CD4-positive, alpha-beta T cell (primary cell): ENCODE measurements around the gene UGT3A2. TPM values are rescaled to one million over a fixed set of nuclear protein-coding genes. Genes with fewer than 3 reads are reported as not detected.

Source experiments
- ATAC-seq: fragments of 200-7000 bp; cut with Tn5 transposase; one replicate; pipeline ENCODE4 v1.10.0; 2022; ENCODE audit warnings: mild to moderate bottlenecking; ENCODE audit not compliant: poor library complexity
- CTCF ChIA-PET: fragments of 350-600 bp; sonication (Branson Sonifier 250); formaldehyde crosslinking; loops from one replicate; lab custom pipeline; 2021; ENCODE audit warnings: antibody characterized with exemption, inconsistent platforms; lab: Charles Lee
- POLR2A ChIA-PET: fragments of 350-600 bp; sonication (Branson Sonifier 250); formaldehyde crosslinking; loops from one replicate; lab custom pipeline; 2021; ENCODE audit warnings: antibody characterized with exemption, inconsistent platforms; lab: Charles Lee
- DNase-seq, 14 experiments: peaks; one replicate each; pipeline ENCODE4 v3.0.0-alpha.2; 2013 to 2020; ENCODE audit warnings: mixed read lengths in 2 of 14
- H3K27ac ChIP-seq, 2 donors: one replicate each; pipeline versions ENCODE4 v1.5.1 to v1.7.0; 2013; ENCODE audit warnings: low read length in 2 of 2, low read depth in 1 of 2, mild to moderate bottlenecking in 1 of 2
- H3K27me3 ChIP-seq, 2 experiments: 1 replicate in 1 of 2; 2 replicates in 1 of 2; pipeline versions ENCODE4 v1.6.1 to v1.7.0; 2013; ENCODE audit warnings: low read length in 2 of 2, control low read depth in 1 of 2, mild to moderate bottlenecking in 1 of 2, moderate library complexity in 1 of 2; ENCODE audit not compliant: insufficient read depth in 2 of 2, control insufficient read depth in 1 of 2
- H3K36me3 ChIP-seq: one replicate; pipeline ENCODE4 v1.6.1; 2013; ENCODE audit warnings: low read length, control low read depth; ENCODE audit not compliant: insufficient read depth
- H3K4me1 ChIP-seq: one replicate; pipeline ENCODE4 v1.6.1; 2013; ENCODE audit warnings: low read length, control low read depth; ENCODE audit not compliant: insufficient read depth
- H3K4me3 ChIP-seq: one replicate; pipeline ENCODE4 v1.5.1; 2013; ENCODE audit warnings: mild to moderate bottlenecking, low read length, moderate library complexity
- H3K9me3 ChIP-seq, 2 experiments: 1 replicate in 1 of 2; 2 replicates in 1 of 2; pipeline versions ENCODE4 v1.6.1 to v1.7.0; 2013; ENCODE audit warnings: low read length in 2 of 2, mild to moderate bottlenecking in 2 of 2, control low read depth in 1 of 2, moderate library complexity in 1 of 2; ENCODE audit not compliant: control insufficient read depth in 1 of 2, insufficient read depth in 1 of 2
- H3K27ac Mint-ChIP-seq: one replicate; pipeline ENCODE4 v1.8.0; 2020; ENCODE audit warnings: mixed read lengths
- H3K27me3 Mint-ChIP-seq: one replicate; pipeline ENCODE4 v1.8.0; 2021; ENCODE audit warnings: mixed read lengths
- H3K36me3 Mint-ChIP-seq: one replicate; pipeline ENCODE4 v1.8.0; 2021; ENCODE audit warnings: low read depth, mixed read lengths
- H3K4me1 Mint-ChIP-seq: one replicate; pipeline ENCODE4 v1.8.0; 2021; ENCODE audit warnings: low read depth, mixed read lengths
- H3K4me3 Mint-ChIP-seq: one replicate; pipeline ENCODE4 v1.8.0; 2020; ENCODE audit warnings: mild to moderate bottlenecking, mixed read lengths
- H3K9me3 Mint-ChIP-seq: one replicate; pipeline ENCODE4 v1.8.0; 2020; ENCODE audit warnings: mixed read lengths
- intact Hi-C, 2 experiments: fragments of 100-400 bp; cut with DNase I in 1 of 2; cut with micrococcal nuclease in 1 of 2; formaldehyde crosslinking; loops; one replicate each; pipeline versions ENCODE4 v1.15.1 to v1.9.0; 2023 to 2025; cut with DNase I, micrococcal nuclease
- total RNA-seq, 174 experiments: library from RNA in 2 of 174; stranded (reverse) in 2 of 174; gene quantifications; one replicate each; pipeline ENCODE4 v1.2.3 and lab custom pipeline; 2021 to 2026
- TF ChIP-seq, protein P1 (sequence below): fragments of 200-600 bp; IDR thresholded peaks from one replicate; pipeline ENCODE4 v1.8.0; 2022; ENCODE audit warnings: antibody characterized with exemption, mild to moderate bottlenecking

The UGT3A2 gene
- total RNA-seq, 2 experiments from 2014 or later = not detected

DNA sequence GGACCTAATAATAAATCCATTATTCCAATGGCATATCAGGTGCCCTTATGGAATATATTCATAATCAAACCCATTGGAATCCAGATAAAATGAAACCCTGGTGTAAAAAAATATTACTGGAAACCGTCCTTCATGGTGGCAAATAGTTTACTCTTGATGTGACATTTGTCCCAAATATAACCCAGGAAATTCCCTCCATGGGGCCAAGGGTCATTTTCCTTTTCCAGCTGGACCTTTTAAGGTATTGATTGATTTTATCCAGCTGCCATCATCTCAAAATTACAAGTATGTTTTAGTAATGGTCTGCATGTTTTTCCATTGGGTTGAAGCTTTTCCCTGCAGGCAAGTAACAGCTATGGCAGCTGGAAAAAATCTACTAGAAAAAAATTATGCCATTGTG lies 67.1 kb downstream of the UGT3A2 start:
- TF ChIP-seq, protein P1, sequence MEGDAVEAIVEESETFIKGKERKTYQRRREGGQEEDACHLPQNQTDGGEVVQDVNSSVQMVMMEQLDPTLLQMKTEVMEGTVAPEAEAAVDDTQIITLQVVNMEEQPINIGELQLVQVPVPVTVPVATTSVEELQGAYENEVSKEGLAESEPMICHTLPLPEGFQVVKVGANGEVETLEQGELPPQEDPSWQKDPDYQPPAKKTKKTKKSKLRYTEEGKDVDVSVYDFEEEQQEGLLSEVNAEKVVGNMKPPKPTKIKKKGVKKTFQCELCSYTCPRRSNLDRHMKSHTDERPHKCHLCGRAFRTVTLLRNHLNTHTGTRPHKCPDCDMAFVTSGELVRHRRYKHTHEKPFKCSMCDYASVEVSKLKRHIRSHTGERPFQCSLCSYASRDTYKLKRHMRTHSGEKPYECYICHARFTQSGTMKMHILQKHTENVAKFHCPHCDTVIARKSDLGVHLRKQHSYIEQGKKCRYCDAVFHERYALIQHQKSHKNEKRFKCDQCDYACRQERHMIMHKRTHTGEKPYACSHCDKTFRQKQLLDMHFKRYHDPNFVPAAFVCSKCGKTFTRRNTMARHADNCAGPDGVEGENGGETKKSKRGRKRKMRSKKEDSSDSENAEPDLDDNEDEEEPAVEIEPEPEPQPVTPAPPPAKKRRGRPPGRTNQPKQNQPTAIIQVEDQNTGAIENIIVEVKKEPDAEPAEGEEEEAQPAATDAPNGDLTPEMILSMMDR = no peak
- Histone ChIP-seq H3K4me3 (no peak overlapping the region), H3K9me3 (no peaks in the 10 kb centered on the region), H3K27me3 (no peaks in the 10 kb centered on the region), H3K4me1 (no peaks in the 10 kb centered on the region), H3K27ac (no peak overlapping the region), H3K36me3 (no peaks in the 10 kb centered on the region)
- CTCF ChIA-PET = no interaction called here
- POLR2A ChIA-PET = no interaction called here
- H3K27me3 Mint-ChIP-seq = no peaks in the 10 kb centered on the region
- H3K9me3 Mint-ChIP-seq = no peaks in the 10 kb centered on the region
- no peaks in the 10 kb centered on the region for H3K4me1 Mint-ChIP-seq
- ATAC-seq (no peak), DNase-seq (no peak)
- intact Hi-C loops = no loop called here
- H3K27ac Mint-ChIP-seq = no peak overlapping the region
- no peaks in the 10 kb centered on the region for H3K36me3 Mint-ChIP-seq
- no peak overlapping the region for H3K4me3 Mint-ChIP-seq

- no peak for ATAC-seq
- intact Hi-C loops = no loop called here
- Histone ChIP-seq H3K4me1 (no peaks in the 10 kb centered on the region), H3K9me3 (peaks cover 0 to 1% of the 10 kb centered on the region in 2 experiments), H3K27me3 (peaks cover 3 to 4% of the 10 kb centered on the region in 2 experiments), H3K36me3 (no peaks in the 10 kb centered on the region), H3K27ac (no peak overlapping the region), H3K4me3 (no peak overlapping the region)
- no peaks in the 10 kb centered on the region for H3K4me1 Mint-ChIP-seq
- ChIA-PET POLR2A (no interaction called here), CTCF (no interaction called here)
- H3K36me3 Mint-ChIP-seq = no peaks in the 10 kb centered on the region
- TF ChIP-seq, protein P1 = no peak
- peaks cover 14% of the 10 kb centered on the region for H3K27me3 Mint-ChIP-seq
- no peaks in the 10 kb centered on the region for H3K9me3 Mint-ChIP-seq
- no peak overlapping the region for H3K4me3 Mint-ChIP-seq
- H3K27ac Mint-ChIP-seq = no peak overlapping the region
- no peak for DNase-seq
Observed at GRCh38 chr5:35996076-35996475, 70.6 kb downstream of the UGT3A2 start.

DNA sequence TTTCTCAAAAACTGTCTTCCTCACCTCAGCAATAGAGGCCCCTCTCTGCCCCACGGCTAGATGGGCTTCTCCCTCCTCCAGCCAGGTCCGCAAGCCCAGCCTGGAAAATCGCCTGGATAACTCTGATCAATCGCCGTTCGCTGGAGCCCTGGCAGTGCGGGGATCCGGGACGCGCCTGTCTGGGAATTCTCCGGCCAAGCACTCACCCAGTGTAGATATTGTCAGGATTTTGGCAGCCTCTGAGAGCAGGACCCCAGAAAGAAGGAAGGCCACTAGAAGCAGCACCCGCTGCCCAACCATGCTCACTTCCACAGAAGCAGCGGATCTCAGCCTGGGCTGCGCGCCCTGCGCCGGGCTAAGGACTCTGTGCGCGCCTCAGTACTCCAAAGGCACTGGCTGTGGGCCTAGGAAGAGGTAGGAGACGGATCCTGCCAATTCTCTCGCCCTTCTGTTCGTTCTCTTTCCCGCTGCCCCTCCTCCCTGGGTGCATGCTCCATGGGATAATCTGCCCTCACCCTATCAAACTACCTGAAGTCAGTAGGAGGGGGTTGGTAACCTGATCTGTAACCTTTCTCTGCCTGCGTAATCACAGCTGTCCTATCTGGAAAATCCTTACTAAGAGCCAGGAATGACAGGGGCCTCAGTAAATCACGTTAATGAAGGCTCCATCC lies 75.6 kb downstream of the UGT3A2 start, which contains the start of gene UGT3A1:
TSS of gene UGT3A1 (minus strand) at position 450 of the 671 bp plus-strand sequence. CDS start at position 300, 150 bp downstream.
- H3K36me3 Mint-ChIP-seq = no peaks in the 10 kb centered on the region
- TF ChIP-seq, protein P1 = no peak
- peaks cover 0 to 7% of the 10 kb centered on the region in 2 experiments for H3K9me3 ChIP-seq
- no peak within 1 kb of the TSS for H3K27ac Mint-ChIP-seq
- H3K27me3 Mint-ChIP-seq = peaks cover 35% of the 10 kb centered on the region
- no peaks in the 10 kb centered on the region for H3K36me3 ChIP-seq
- no peaks in the 10 kb centered on the region for H3K4me1 Mint-ChIP-seq
- intact Hi-C loops = no loop called here
- ChIA-PET POLR2A (no interaction called here), CTCF (no interaction called here)
- H3K4me3 ChIP-seq = no peak within 1 kb of the TSS
- H3K9me3 Mint-ChIP-seq = no peaks in the 10 kb centered on the region
- H3K4me1 ChIP-seq = no peaks in the 10 kb centered on the region
- H3K27me3 ChIP-seq = peaks cover 6 to 13% of the 10 kb centered on the region in 2 experiments
- H3K27ac ChIP-seq = no peak within 1 kb of the TSS
- no peak for DNase-seq
- H3K4me3 Mint-ChIP-seq = no peak within 1 kb of the TSS
- ATAC-seq = no peak
